Liver (tissue), 3 donors: Measurements from ENCODE around the gene FBXO10.
"Not testable (repeated sequence)": the region's sequence is repeated elsewhere in the genome, so short reads cannot be mapped to it uniquely, and the experiment has no call there.

Experiments used
- EGR1 ChIP-seq, 2 donors: IDR thresholded peaks; 2 replicates each; pipeline ENCODE4 v1.6.1; 2016 to 2018; ENCODE audit warnings: antibody characterized with exemption in 2 of 2, low read depth in 2 of 2
- GABPA ChIP-seq, 2 donors: IDR thresholded peaks in 1 of 2; conservative IDR thresholded peaks in 1 of 2; 2 replicates each; pipeline ENCODE4 v1.6.1; 2016; ENCODE audit warnings: antibody characterized with exemption in 2 of 2, mild to moderate bottlenecking in 1 of 2, moderate library complexity in 1 of 2
- RAD21 ChIP-seq, 2 donors: IDR thresholded peaks; 2 replicates each; pipeline ENCODE4 v1.6.1; 2016; ENCODE audit warnings: antibody characterized with exemption in 2 of 2, mild to moderate bottlenecking in 2 of 2
- RXRA ChIP-seq, 2 donors: IDR thresholded peaks; 2 replicates each; pipeline ENCODE4 v1.6.1; 2017 to 2018; ENCODE audit warnings: antibody characterized with exemption in 2 of 2, mild to moderate bottlenecking in 1 of 2
- SP1 ChIP-seq: IDR thresholded peaks from 2 replicates; pipeline ENCODE4 v1.6.1; 2018; ENCODE audit warnings: antibody characterized with exemption, mild to moderate bottlenecking
- TAF1 ChIP-seq: conservative IDR thresholded peaks from 2 replicates; pipeline ENCODE4 v1.6.1; 2016; ENCODE audit warnings: antibody characterized with exemption, mild to moderate bottlenecking
- YY1 ChIP-seq: IDR thresholded peaks from 2 replicates; pipeline ENCODE4 v1.6.1; 2016; ENCODE audit warnings: antibody characterized with exemption, mild to moderate bottlenecking
- TF ChIP-seq, protein P1 (sequence below): fragments of 150-350 bp; IDR thresholded peaks from 2 replicates; pipeline ENCODE4 v1.5.1; 2017; ENCODE audit warnings: improper control_type of control experiment, low read depth, low read length; ENCODE audit not compliant: missing input control
- TF ChIP-seq, protein P2 (sequence below): IDR thresholded peaks from 2 replicates; pipeline ENCODE4 v1.6.1; 2016; ENCODE audit warnings: antibody characterized with exemption
- TF ChIP-seq, protein P3 (sequence below): IDR thresholded peaks from 2 replicates; pipeline ENCODE4 v1.6.1; 2016; ENCODE audit warnings: antibody characterized with exemption
- donor health status: healthy.
- donor health status: healthy.

DNA sequence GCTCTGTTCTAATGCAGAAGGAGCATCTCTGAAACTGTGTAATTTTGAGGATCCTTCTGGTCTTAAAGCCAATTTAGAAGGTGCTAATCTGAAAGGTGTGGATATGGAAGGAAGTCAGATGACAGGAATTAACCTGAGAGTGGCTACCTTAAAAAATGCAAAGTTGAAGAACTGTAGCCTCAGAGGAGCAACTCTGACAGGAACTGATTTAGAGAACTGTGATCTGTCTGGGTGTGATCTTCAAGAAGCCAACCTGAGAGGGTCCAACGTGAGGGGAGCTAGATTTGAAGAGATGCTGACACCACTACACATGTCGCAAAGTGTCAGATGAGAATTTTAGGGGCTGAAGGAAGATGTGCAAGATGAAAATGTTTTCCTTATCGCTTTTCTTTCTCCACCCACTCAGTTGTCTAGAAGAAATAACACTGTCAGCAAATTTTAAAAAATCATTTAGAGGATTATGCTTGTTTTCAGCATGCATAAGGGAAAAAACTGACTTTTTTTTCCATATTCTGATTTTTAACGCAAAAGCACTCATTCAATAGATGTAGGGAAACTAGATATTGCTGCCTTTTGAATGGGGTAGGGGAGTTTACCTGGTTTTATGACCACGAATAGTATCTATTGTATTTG lies 98.1 kb downstream of the FBXO10 start:
- TF ChIP-seq, protein P1, sequence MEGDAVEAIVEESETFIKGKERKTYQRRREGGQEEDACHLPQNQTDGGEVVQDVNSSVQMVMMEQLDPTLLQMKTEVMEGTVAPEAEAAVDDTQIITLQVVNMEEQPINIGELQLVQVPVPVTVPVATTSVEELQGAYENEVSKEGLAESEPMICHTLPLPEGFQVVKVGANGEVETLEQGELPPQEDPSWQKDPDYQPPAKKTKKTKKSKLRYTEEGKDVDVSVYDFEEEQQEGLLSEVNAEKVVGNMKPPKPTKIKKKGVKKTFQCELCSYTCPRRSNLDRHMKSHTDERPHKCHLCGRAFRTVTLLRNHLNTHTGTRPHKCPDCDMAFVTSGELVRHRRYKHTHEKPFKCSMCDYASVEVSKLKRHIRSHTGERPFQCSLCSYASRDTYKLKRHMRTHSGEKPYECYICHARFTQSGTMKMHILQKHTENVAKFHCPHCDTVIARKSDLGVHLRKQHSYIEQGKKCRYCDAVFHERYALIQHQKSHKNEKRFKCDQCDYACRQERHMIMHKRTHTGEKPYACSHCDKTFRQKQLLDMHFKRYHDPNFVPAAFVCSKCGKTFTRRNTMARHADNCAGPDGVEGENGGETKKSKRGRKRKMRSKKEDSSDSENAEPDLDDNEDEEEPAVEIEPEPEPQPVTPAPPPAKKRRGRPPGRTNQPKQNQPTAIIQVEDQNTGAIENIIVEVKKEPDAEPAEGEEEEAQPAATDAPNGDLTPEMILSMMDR = not testable (repeated sequence)
- not testable (repeated sequence) for TF ChIP-seq YY1; EGR1 (IDR thresholded peaks at IDR 0.05; ENCODE audit: low read depth in 2 of 2); SP1; TAF1; GABPA (IDR thresholded peaks at IDR 0.05 in 1 of 2, conservative IDR thresholded peaks at IDR 0.05 in 1 of 2); RAD21 (IDR thresholded peaks at IDR 0.05); RXRA (IDR thresholded peaks at IDR 0.05)
- TF ChIP-seq, protein P2, sequence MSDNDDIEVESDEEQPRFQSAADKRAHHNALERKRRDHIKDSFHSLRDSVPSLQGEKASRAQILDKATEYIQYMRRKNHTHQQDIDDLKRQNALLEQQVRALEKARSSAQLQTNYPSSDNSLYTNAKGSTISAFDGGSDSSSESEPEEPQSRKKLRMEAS = not testable (repeated sequence)
- TF ChIP-seq, protein P3, sequence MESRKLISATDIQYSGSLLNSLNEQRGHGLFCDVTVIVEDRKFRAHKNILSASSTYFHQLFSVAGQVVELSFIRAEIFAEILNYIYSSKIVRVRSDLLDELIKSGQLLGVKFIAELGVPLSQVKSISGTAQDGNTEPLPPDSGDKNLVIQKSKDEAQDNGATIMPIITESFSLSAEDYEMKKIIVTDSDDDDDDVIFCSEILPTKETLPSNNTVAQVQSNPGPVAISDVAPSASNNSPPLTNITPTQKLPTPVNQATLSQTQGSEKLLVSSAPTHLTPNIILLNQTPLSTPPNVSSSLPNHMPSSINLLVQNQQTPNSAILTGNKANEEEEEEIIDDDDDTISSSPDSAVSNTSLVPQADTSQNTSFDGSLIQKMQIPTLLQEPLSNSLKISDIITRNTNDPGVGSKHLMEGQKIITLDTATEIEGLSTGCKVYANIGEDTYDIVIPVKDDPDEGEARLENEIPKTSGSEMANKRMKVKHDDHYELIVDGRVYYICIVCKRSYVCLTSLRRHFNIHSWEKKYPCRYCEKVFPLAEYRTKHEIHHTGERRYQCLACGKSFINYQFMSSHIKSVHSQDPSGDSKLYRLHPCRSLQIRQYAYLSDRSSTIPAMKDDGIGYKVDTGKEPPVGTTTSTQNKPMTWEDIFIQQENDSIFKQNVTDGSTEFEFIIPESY = not testable (repeated sequence)
